Measurements from ENCODE around the gene CCNY. TPM values are rescaled to one million over a fixed set of nuclear protein-coding genes. Genes with fewer than 3 reads are reported as not detected.

The CCNY gene
- total RNA-seq, 1 donor from 2014 or later, result 81.1 TPM

DNA sequence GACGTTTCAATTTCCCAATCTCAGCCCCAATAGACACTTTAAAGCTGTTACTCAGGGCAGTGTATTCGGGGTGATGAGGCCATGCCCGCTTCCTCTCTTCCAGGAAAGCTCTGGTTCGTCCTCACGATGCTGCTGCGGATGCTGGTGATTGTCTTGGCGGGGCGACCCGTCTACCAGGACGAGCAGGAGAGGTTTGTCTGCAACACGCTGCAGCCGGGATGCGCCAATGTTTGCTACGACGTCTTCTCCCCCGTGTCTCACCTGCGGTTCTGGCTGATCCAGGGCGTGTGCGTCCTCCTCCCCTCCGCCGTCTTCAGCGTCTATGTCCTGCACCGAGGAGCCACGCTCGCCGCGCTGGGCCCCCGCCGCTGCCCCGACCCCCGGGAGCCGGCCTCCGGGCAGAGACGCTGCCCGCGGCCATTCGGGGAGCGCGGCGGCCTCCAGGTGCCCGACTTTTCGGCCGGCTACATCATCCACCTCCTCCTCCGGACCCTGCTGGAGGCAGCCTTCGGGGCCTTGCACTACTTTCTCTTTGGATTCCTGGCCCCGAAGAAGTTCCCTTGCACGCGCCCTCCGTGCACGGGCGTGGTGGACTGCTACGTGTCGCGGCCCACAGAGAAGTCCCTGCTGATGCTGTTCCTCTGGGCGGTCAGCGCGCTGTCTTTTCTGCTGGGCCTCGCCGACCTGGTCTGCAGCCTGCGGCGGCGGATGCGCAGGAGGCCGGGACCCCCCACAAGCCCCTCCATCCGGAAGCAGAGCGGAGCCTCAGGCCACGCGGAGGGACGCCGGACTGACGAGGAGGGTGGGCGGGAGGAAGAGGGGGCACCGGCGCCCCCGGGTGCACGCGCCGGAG, 271.4 kb downstream of the CCNY start:
- intact Hi-C loops (cut with micrococcal nuclease), result no loop called here
- TF ChIP-seq, protein P1, sequence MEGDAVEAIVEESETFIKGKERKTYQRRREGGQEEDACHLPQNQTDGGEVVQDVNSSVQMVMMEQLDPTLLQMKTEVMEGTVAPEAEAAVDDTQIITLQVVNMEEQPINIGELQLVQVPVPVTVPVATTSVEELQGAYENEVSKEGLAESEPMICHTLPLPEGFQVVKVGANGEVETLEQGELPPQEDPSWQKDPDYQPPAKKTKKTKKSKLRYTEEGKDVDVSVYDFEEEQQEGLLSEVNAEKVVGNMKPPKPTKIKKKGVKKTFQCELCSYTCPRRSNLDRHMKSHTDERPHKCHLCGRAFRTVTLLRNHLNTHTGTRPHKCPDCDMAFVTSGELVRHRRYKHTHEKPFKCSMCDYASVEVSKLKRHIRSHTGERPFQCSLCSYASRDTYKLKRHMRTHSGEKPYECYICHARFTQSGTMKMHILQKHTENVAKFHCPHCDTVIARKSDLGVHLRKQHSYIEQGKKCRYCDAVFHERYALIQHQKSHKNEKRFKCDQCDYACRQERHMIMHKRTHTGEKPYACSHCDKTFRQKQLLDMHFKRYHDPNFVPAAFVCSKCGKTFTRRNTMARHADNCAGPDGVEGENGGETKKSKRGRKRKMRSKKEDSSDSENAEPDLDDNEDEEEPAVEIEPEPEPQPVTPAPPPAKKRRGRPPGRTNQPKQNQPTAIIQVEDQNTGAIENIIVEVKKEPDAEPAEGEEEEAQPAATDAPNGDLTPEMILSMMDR (IDR thresholded peaks at IDR 0.05; ENCODE audit: borderline replicate concordance), result no peak
- Histone ChIP-seq H3K4me1 (peaks cover 11% of the 10 kb centered on the region), H3K27ac (replicated peaks) (no peak overlapping the region), H3K27me3 (ENCODE audit: low read depth) (peaks cover 93% of the 10 kb centered on the region), H3K9me3 (replicated peaks) (no peaks in the 10 kb centered on the region), H3K4me3 (peak overlapping the region; percentile 69), H3K36me3 (no peaks in the 10 kb centered on the region)
- no peak for DNase-seq

DNA sequence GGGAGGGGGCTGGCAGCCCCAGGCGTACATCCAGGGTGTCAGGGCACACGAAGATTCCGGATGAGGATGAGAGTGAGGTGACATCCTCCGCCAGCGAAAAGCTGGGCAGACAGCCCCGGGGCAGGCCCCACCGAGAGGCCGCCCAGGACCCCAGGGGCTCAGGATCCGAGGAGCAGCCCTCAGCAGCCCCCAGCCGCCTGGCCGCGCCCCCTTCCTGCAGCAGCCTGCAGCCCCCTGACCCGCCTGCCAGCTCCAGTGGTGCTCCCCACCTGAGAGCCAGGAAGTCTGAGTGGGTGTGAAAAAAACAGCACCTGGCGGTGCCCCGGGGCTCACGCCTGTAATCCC, 272.0 kb downstream of the CCNY start:
- intact Hi-C loops (cut with micrococcal nuclease), result no loop called here

GRCh38 chr10:35611750-35612149, 275.4 kb downstream of the CCNY start:
- Histone ChIP-seq H3K4me1 (peaks cover 11% of the 10 kb centered on the region), H3K36me3 (no peaks in the 10 kb centered on the region), H3K27ac (replicated peaks) (no peak overlapping the region), H3K27me3 (ENCODE audit: low read depth) (peaks cover 84% of the 10 kb centered on the region), H3K9me3 (replicated peaks) (no peaks in the 10 kb centered on the region), H3K4me3 (no peak overlapping the region)
- TF ChIP-seq, protein P1 (IDR thresholded peaks at IDR 0.05; ENCODE audit: borderline replicate concordance), result no peak
- no peak for DNase-seq
- intact Hi-C loops (cut with micrococcal nuclease), result no loop called here

More for the DNA sequence above, 272.0 kb downstream of the CCNY start:
- H3K27me3 ChIP-seq (ENCODE audit: low read depth), result peaks cover 92% of the 10 kb centered on the region
- H3K4me1 ChIP-seq, result peaks cover 11% of the 10 kb centered on the region
- TF ChIP-seq, protein P1 (IDR thresholded peaks at IDR 0.05; ENCODE audit: borderline replicate concordance), result no peak
- no peaks in the 10 kb centered on the region for H3K9me3 ChIP-seq (replicated peaks)
- H3K36me3 ChIP-seq, result no peaks in the 10 kb centered on the region
- H3K4me3 ChIP-seq, result peak overlapping the region; percentile 69
- H3K27ac ChIP-seq (replicated peaks), result no peak overlapping the region
- no peak for DNase-seq

DNA sequence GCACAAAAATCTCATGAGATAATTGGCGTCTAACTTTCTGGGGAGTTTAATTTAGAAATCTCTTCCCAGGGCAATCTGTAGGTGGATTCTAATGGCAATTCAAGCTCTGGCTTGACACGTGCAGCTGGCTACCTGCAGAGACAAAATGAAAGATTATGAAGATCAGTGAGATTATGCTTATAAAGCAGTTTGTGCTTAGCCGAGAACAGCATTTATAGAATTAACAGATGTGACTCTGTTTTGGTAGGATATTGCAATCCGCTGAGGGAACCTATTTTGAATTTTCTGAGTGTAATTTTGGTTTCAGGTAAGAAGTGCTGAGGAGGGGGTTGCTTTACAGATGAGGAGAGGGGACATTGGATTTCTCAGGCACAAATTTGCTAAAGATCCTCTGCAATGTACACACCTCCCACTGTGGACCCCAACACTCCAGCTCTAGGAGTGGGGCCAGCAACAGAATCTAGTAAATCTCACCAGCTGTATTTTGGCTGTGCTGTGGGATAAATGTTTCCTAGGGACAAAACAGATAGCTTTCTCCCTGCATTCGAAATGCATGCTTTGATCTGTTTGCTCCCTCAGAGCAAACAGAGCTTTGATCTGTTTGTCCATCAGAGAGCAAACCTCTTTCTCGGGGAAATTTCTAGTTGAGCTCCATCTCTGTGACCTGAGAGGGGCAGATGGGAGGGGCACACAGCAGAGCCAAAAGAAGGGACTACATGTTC, 276.2 kb downstream of the CCNY start:
- no peak overlapping the region for H3K4me3 ChIP-seq
- TF ChIP-seq, protein P1 (IDR thresholded peaks at IDR 0.05; ENCODE audit: borderline replicate concordance), result no peak
- intact Hi-C loops (cut with micrococcal nuclease), result no loop called here
- H3K27me3 ChIP-seq (ENCODE audit: low read depth), result peaks cover 78% of the 10 kb centered on the region
- peaks cover 9% of the 10 kb centered on the region for H3K4me1 ChIP-seq
- no peak for DNase-seq
- H3K27ac ChIP-seq (replicated peaks), result no peak overlapping the region
- H3K9me3 ChIP-seq (replicated peaks), result no peaks in the 10 kb centered on the region
- no peaks in the 10 kb centered on the region for H3K36me3 ChIP-seq

- Histone ChIP-seq H3K9me3 (replicated peaks) (no peaks in the 10 kb centered on the region), H3K36me3 (no peaks in the 10 kb centered on the region), H3K27me3 (ENCODE audit: low read depth) (peaks cover 73% of the 10 kb centered on the region), H3K4me1 (peaks cover 4% of the 10 kb centered on the region), H3K27ac (replicated peaks) (no peak overlapping the region), H3K4me3 (no peak overlapping the region)
- DNase-seq, result no peak
- TF ChIP-seq, protein P1 (IDR thresholded peaks at IDR 0.05; ENCODE audit: borderline replicate concordance), result no peak
- intact Hi-C loops (cut with micrococcal nuclease), result no loop called here
These were observed 276.8 kb downstream of the CCNY start for GRCh38 chr10:35613107-35613440.

Data from left ventricle myocardium inferior (tissue), 1 donor.